K562 (cell line): ENCODE measurements around the gene SLC4A3. TPM values are rescaled to one million over a fixed set of nuclear protein-coding genes. Genes with fewer than 3 reads are reported as not detected.
A peak's percentile ranks its signal among the peaks of the same experiment; 100 is the strongest.

Experiments
- CEBPG ChIP-seq, 3 experiments: fragments of 200-800 bp in 1 of 3; sonication (Bioruptor generic) in 1 of 3; sonication (generic) in 1 of 3; formaldehyde crosslinking in 1 of 3; IDR thresholded peaks in 2 of 3; conservative IDR thresholded peaks in 1 of 3; 2 replicates each; pipeline versions ENCODE4 v1.6.1 to v1.8.0; 2016 to 2022; ENCODE audit warnings: missing compliant biosample characterization in 2 of 3, missing genetic modification characterization in 2 of 3, mild to moderate bottlenecking in 1 of 3, missing genetic modification reagents in 1 of 3
- GTF2F1 ChIP-seq: IDR thresholded peaks from 2 replicates; pipeline ENCODE4 v1.6.1; 2011; ENCODE audit warnings: low read depth, low read length, improper control_type of control experiment
- HNRNPUL1 ChIP-seq: fragments of 200-400 bp; formaldehyde crosslinking; IDR thresholded peaks from 2 replicates; pipeline ENCODE4 v1.6.1; 2017; ENCODE audit warnings: low read length
- MCM3 ChIP-seq: fragments of 450-650 bp; IDR thresholded peaks from 2 replicates; pipeline ENCODE4 v1.6.1; 2016
- MCM7 ChIP-seq, 2 experiments: fragments of 450-650 bp; IDR thresholded peaks; 2 replicates each; pipeline ENCODE4 v1.6.1; 2016 to 2018
- MEF2A ChIP-seq: IDR thresholded peaks from 2 replicates; pipeline ENCODE4 v1.6.1; 2011; ENCODE audit warnings: low read depth, mild to moderate bottlenecking, low read length, moderate library complexity; ENCODE audit not compliant: control insufficient read depth
- NEUROD1 ChIP-seq: fragments of 150-350 bp; IDR thresholded peaks from 2 replicates; pipeline ENCODE4 v1.6.1; 2014; ENCODE audit warnings: borderline replicate concordance, low read length, low read depth; ENCODE audit not compliant: partially characterized antibody
- NFIC ChIP-seq: fragments of 450-650 bp; IDR thresholded peaks from 2 replicates; pipeline ENCODE4 v1.6.1; 2017; ENCODE audit warnings: mild to moderate bottlenecking, inconsistent platforms
- RBFOX2 ChIP-seq: fragments of 200-400 bp; formaldehyde crosslinking; IDR thresholded peaks from 2 replicates; pipeline ENCODE4 v1.6.1; 2017; ENCODE audit warnings: low read depth, mild to moderate bottlenecking, low read length, moderate library complexity
- RFX5 ChIP-seq: IDR thresholded peaks from 2 replicates; pipeline ENCODE4 v1.6.1; 2011; ENCODE audit warnings: low read depth, mild to moderate bottlenecking, improper control_type of control experiment, low read length
- SMAD1 ChIP-seq: fragments of 150-350 bp; IDR thresholded peaks from 2 replicates; pipeline ENCODE4 v1.6.1; 2014; ENCODE audit warnings: low read length, low read depth; ENCODE audit not compliant: partially characterized antibody
- SP2 ChIP-seq: IDR thresholded peaks from 2 replicates; pipeline ENCODE4 v1.6.1; 2011; ENCODE audit warnings: mild to moderate bottlenecking, low read depth, low read length, moderate library complexity; ENCODE audit not compliant: poor library complexity, severe bottlenecking; ENCODE audit errors: extremely low read depth
- TBP ChIP-seq: optimal IDR thresholded peaks from 2 replicates; pipeline ENCODE3; 2011; ENCODE audit warnings: low read depth, low read length, improper control_type of control experiment
- ZNF174 ChIP-seq: fragments of 250-450 bp; sonication (Bioruptor Pico); IDR thresholded peaks from 2 replicates; pipeline ENCODE4 v1.4.0; 2020; ENCODE audit warnings: mild to moderate bottlenecking
- polyA plus RNA-seq, 8 experiments: library from polyadenylated mRNA; depleted of rRNA in 4 of 8; stranded (reverse) in 5 of 8; unstranded in 3 of 8; fragments of >200 nt; fragmentation: Nextera tagmentation in 2 of 8; fragmentation: Illumina TruSeq in 1 of 8; extraction: Ambion mirVana in 2 of 8; extraction: Trizol in 1 of 8; gene quantifications; 2 replicates each; pipeline versions ENCODE4 v1.2.1 to v1.2.3, GENCODE V29; 2011 to 2014; ENCODE audit warnings: inconsistent platforms in 1 of 8, missing spikeins in 1 of 8
- total RNA-seq, 7 experiments: library from RNA; depleted of rRNA in 6 of 7; stranded (reverse); fragments of >200 nt in 6 of 7; fragmentation: Illumina TruSeq in 2 of 7; extraction: Trizol in 2 of 7; gene quantifications; 2 replicates each; pipeline versions ENCODE4 v1.2.1 to v1.2.3, GENCODE V29; 2011 to 2021; ENCODE audit warnings: low replicate concordance in 1 of 7
- TF ChIP-seq, protein P1 (sequence below): sonication (generic); formaldehyde crosslinking; IDR thresholded peaks from 2 replicates; pipeline ENCODE4 v1.4.0; 2020; ENCODE audit warnings: mild to moderate bottlenecking, missing genetic modification reagents
- TF ChIP-seq, protein P2 (sequence below): IDR thresholded peaks from 2 replicates; pipeline ENCODE4 v1.6.1; 2011; ENCODE audit not compliant: insufficient read length; ENCODE audit errors: extremely low read depth
- TF ChIP-seq, protein P3 (sequence below): sonication (generic); formaldehyde crosslinking; IDR thresholded peaks from 2 replicates; pipeline ENCODE4 v1.8.1; 2023; ENCODE audit warnings: mild to moderate bottlenecking, missing genetic modification reagents
- TF ChIP-seq, protein P4 (sequence below): fragments of 450-650 bp; IDR thresholded peaks from 2 replicates; pipeline ENCODE4 v1.6.1; 2018; ENCODE audit not compliant: partially characterized antibody

SLC4A3 gene
- total and polyA plus RNA-seq, 9 of the 15 experiments (the other 6 are each of a cell fraction or from before 2014, with no cell fraction given), result 0.04 to 0.31 (median 0.16) TPM; not detected in 5

DNA sequence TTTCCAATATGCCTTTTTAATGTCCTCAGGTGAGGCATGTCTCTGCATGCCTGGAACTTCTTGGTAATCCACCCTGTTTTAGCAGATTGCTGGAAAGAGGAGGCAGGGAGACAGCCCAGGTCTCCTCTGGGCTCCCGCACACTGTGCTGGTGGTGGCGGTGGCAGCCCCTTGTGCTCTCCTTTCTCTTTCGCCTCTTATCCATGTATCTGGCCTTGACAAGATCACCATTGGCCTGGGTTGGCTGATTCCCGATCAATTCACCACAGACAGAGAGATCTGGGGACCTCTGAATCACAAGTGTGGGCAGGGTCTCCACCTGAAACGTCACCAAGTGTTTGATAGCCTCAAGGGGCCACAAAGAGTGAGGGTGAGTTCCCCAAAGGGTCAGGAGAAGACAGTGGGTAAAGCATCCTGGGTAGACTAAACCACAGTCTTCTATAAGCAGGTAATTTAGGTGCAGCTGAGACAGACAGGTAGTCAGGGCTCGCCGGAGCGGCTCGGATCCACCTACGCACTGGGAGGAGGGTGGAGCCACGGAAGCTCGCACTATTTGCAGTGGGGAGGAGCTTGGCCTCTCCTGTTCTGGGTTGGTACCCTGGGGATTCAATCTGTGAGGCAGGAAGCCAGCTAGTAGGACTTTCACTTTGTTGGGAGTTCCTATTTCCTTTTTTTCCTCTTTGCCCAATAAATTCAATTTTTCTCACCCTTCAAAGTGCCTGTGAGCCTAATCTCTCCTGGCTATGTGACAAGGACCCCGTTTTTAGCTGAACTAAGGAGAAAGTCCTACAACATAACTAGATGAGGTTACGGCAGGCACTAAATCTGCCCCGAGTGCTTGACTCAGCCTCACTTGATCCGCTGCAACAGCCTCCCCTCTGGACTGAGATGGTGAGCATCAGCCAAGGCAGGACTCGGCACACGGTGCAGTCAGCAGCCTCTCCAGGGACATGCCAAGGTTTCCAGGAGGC lies 57.6 kb downstream of the SLC4A3 start (continued):
- TF ChIP-seq SP2 (no peak), ZNF174 (CRISPR knock-in tag) (no peak), MCM7 (IDR thresholded peaks at IDR 0.05) (no peak), RBFOX2 (peak; percentile 46), CEBPG (CRISPR knock-in tag; IDR thresholded peaks at IDR 0.05) (no peak), CEBPG (tag; conservative IDR thresholded peaks at IDR 0.05 in 1 of 2, IDR thresholded peaks at IDR 0.05 in 1 of 2) (no peak), NFIC (peak; percentile 11; the same call in 1 of the 2 replicates), RFX5 (no peak), MEF2A (no peak), SMAD1 (no peak), TBP (peak; percentile 93), HNRNPUL1 (no peak), NEUROD1 (no peak), MCM3 (no peak), GTF2F1 (no peak)
- TF ChIP-seq, protein P1, sequence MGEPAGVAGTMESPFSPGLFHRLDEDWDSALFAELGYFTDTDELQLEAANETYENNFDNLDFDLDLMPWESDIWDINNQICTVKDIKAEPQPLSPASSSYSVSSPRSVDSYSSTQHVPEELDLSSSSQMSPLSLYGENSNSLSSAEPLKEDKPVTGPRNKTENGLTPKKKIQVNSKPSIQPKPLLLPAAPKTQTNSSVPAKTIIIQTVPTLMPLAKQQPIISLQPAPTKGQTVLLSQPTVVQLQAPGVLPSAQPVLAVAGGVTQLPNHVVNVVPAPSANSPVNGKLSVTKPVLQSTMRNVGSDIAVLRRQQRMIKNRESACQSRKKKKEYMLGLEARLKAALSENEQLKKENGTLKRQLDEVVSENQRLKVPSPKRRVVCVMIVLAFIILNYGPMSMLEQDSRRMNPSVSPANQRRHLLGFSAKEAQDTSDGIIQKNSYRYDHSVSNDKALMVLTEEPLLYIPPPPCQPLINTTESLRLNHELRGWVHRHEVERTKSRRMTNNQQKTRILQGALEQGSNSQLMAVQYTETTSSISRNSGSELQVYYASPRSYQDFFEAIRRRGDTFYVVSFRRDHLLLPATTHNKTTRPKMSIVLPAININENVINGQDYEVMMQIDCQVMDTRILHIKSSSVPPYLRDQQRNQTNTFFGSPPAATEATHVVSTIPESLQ (CRISPR knock-in tag), result no peak
- TF ChIP-seq, protein P2, sequence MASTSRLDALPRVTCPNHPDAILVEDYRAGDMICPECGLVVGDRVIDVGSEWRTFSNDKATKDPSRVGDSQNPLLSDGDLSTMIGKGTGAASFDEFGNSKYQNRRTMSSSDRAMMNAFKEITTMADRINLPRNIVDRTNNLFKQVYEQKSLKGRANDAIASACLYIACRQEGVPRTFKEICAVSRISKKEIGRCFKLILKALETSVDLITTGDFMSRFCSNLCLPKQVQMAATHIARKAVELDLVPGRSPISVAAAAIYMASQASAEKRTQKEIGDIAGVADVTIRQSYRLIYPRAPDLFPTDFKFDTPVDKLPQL, result peak; percentile 79
- TF ChIP-seq, protein P3, sequence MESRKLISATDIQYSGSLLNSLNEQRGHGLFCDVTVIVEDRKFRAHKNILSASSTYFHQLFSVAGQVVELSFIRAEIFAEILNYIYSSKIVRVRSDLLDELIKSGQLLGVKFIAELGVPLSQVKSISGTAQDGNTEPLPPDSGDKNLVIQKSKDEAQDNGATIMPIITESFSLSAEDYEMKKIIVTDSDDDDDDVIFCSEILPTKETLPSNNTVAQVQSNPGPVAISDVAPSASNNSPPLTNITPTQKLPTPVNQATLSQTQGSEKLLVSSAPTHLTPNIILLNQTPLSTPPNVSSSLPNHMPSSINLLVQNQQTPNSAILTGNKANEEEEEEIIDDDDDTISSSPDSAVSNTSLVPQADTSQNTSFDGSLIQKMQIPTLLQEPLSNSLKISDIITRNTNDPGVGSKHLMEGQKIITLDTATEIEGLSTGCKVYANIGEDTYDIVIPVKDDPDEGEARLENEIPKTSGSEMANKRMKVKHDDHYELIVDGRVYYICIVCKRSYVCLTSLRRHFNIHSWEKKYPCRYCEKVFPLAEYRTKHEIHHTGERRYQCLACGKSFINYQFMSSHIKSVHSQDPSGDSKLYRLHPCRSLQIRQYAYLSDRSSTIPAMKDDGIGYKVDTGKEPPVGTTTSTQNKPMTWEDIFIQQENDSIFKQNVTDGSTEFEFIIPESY (CRISPR knock-in tag), result 0 out of 2 replicates have a peak, but pooled peaks have one; percentile 37
- TF ChIP-seq, protein P4, sequence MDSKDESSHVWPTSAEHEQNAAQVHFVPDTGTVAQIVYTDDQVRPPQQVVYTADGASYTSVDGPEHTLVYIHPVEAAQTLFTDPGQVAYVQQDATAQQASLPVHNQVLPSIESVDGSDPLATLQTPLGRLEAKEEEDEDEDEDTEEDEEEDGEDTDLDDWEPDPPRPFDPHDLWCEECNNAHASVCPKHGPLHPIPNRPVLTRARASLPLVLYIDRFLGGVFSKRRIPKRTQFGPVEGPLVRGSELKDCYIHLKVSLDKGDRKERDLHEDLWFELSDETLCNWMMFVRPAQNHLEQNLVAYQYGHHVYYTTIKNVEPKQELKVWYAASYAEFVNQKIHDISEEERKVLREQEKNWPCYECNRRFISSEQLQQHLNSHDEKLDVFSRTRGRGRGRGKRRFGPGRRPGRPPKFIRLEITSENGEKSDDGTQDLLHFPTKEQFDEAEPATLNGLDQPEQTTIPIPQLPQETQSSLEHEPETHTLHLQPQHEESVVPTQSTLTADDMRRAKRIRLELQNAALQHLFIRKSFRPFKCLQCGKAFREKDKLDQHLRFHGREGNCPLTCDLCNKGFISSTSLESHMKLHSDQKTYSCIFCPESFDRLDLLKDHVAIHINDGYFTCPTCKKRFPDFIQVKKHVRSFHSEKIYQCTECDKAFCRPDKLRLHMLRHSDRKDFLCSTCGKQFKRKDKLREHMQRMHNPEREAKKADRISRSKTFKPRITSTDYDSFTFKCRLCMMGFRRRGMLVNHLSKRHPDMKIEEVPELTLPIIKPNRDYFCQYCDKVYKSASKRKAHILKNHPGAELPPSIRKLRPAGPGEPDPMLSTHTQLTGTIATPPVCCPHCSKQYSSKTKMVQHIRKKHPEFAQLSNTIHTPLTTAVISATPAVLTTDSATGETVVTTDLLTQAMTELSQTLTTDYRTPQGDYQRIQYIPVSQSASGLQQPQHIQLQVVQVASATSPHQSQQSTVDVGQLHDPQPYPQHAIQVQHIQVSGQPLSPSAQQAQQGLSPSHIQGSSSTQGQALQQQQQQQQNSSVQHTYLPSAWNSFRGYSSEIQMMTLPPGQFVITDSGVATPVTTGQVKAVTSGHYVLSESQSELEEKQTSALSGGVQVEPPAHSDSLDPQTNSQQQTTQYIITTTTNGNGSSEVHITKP, result peak; percentile 24
